Natural killer cell treated with Interleukin-12 subunit alpha and Interleukin-12 subunit beta and Interleukin-15 and Interleukin-18, amount 100 ng/mL, for 72 hours (primary cell): ENCODE measurements around the gene ROBO1. TPM values are rescaled to one million over a fixed set of nuclear protein-coding genes. Genes with fewer than 3 reads are reported as not detected.

Source experiments
- ATAC-seq, 2 donors: fragments of 150-1000 bp; cut with Tn5 transposase in 1 of 2; sonication (Bioruptor Pico), chemical (Tn5 transposase) in 1 of 2; 2 replicates each; pipeline ENCODE4 v1.10.0; 2021
- DNase-seq: peaks from one replicate; pipeline ENCODE4 v3.0.0; 2022; ENCODE audit warnings: low spot score
- H3K27ac Mint-ChIP-seq, 2 donors: 1 replicate in 1 of 2; 2 replicates in 1 of 2; pipeline ENCODE4 v1.8.0; 2022; ENCODE audit warnings: mixed read lengths in 2 of 2, mild to moderate bottlenecking in 1 of 2, moderate library complexity in 1 of 2
- H3K27me3 Mint-ChIP-seq, 2 donors: 1 replicate in 1 of 2; 2 replicates in 1 of 2; pipeline ENCODE4 v1.8.0; 2022; ENCODE audit warnings: mixed read lengths in 2 of 2
- H3K36me3 Mint-ChIP-seq: one replicate; pipeline ENCODE4 v1.8.0; 2022; ENCODE audit warnings: mixed read lengths
- H3K4me1 Mint-ChIP-seq, 2 donors: 1 replicate in 1 of 2; 2 replicates in 1 of 2; pipeline ENCODE4 v1.8.0; 2022; ENCODE audit warnings: low read depth in 2 of 2, mixed read lengths in 2 of 2, mild to moderate bottlenecking in 1 of 2
- H3K4me3 Mint-ChIP-seq: one replicate; pipeline ENCODE4 v1.8.0; 2022; ENCODE audit warnings: mixed read lengths
- H3K9me3 Mint-ChIP-seq: 2 replicates; pipeline ENCODE4 v1.8.0; 2022; ENCODE audit warnings: mixed read lengths
- total RNA-seq, 2 donors: library from RNA; stranded (reverse); gene quantifications; one replicate each; pipeline ENCODE4 v1.2.3, GENCODE V29; 2022

ROBO1 gene
- total RNA-seq, 2 donors from 2014 or later: 0.05 TPM; not detected in 1

GRCh38 chr3:78570496-78570895, 1197.3 kb downstream of the ROBO1 start:
- H3K27me3 Mint-ChIP-seq: no peaks in the 10 kb centered on the region
- H3K36me3 Mint-ChIP-seq: peaks cover 9% of the 10 kb centered on the region
- no peak for DNase-seq
- no peak overlapping the region for H3K4me3 Mint-ChIP-seq
- H3K27ac Mint-ChIP-seq: no peak overlapping the region
- H3K4me1 Mint-ChIP-seq: no peaks in the 10 kb centered on the region
- H3K9me3 Mint-ChIP-seq: peaks cover 17% of the 10 kb centered on the region
- ATAC-seq: no peak

- no peak overlapping the region for H3K4me3 Mint-ChIP-seq
- no peaks in the 10 kb centered on the region for H3K27me3 Mint-ChIP-seq
Observed at GRCh38 chr3:78569804-78570203, 1198.0 kb downstream of the ROBO1 start.

DNA sequence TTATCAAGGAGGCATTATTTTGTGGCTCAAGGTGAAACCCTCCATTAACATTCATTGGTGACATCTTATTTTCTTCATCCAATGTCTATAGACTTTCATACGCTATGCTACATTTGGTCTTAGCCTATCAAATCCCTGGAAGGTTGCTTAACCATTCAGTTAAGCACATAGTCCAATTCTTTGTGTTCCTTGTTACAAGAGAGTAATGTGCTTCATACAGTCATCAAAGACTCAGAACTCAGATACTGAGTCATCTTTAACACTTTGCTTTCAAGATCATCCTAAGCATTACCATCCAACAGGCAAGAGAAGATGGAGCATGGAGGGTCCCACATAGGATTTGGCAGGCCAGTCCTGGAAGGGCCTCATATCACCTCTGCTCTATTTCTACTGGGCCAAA, 1202.1 kb downstream of the ROBO1 start:
- peaks cover 5% of the 10 kb centered on the region for H3K36me3 Mint-ChIP-seq
- no peaks in the 10 kb centered on the region for H3K27me3 Mint-ChIP-seq
- no peak overlapping the region for H3K27ac Mint-ChIP-seq
- no peak overlapping the region for H3K4me3 Mint-ChIP-seq
- no peak for ATAC-seq
- no peak for DNase-seq
- peaks cover 24% of the 10 kb centered on the region for H3K9me3 Mint-ChIP-seq
- H3K4me1 Mint-ChIP-seq: no peaks in the 10 kb centered on the region

More at GRCh38 chr3:78569804-78570203, 1198.0 kb downstream of the ROBO1 start:
- peaks cover 9% of the 10 kb centered on the region for H3K36me3 Mint-ChIP-seq
- ATAC-seq (no peak), DNase-seq (no peak)
- H3K27ac Mint-ChIP-seq: no peak overlapping the region
- H3K4me1 Mint-ChIP-seq: no peaks in the 10 kb centered on the region
- peaks cover 16% of the 10 kb centered on the region for H3K9me3 Mint-ChIP-seq

GRCh38 chr3:78562328-78562727, 1205.5 kb downstream of the ROBO1 start:
- ATAC-seq (no peak), DNase-seq (no peak)
- Mint-ChIP-seq H3K36me3 (peaks cover 5% of the 10 kb centered on the region), H3K27me3 (no peaks in the 10 kb centered on the region), H3K4me3 (no peak overlapping the region), H3K9me3 (peaks cover 24% of the 10 kb centered on the region), H3K27ac (no peak overlapping the region), H3K4me1 (no peaks in the 10 kb centered on the region)
